Stimulated activated CD8-positive, alpha-beta memory T cell treated with anti-CD3 and anti-CD28 coated beads, Interleukin-12 subunit alpha, Interleukin-12 subunit beta, amount 100 ng/mL, for 24 hours (primary cell): ENCODE results near the gene CCDC77.
"Not testable (repeated sequence)": the region's sequence is repeated elsewhere in the genome, so short reads cannot be mapped to it uniquely, and the experiment has no call there.

Source experiments
- DNase-seq: peaks from one replicate; pipeline ENCODE4 v3.0.0-alpha.2; 2020; ENCODE audit errors: extremely low read depth

Gene CCDC77

GRCh38 chr12:401235-402028, at the start of gene CCDC77:
Gene CCDC77 (plus strand): TSS chr12:401644. CDS start chr12:409384, 7,740 bp downstream.
- DNase-seq = peak; percentile 75

- no peak for DNase-seq
Measured at GRCh38 chr12:356276-356988, 45.0 kb upstream of the CCDC77 start.

- no peak for DNase-seq
Measured at GRCh38 chr12:359091-359490, 42.4 kb upstream of the CCDC77 start.

- DNase-seq = no peak
Measured at GRCh38 chr12:366820-367219, 34.6 kb upstream of the CCDC77 start.

- DNase-seq = no peak
Measured at GRCh38 chr12:367972-368371, 33.5 kb upstream of the CCDC77 start.

- DNase-seq = not testable (repeated sequence)
Measured at GRCh38 chr12:370739-371485, 30.5 kb upstream of the CCDC77 start.

- DNase-seq = no peak
Measured at GRCh38 chr12:386651-387050, 14.8 kb upstream of the CCDC77 start.

GRCh38 chr12:388012-388411, 13.4 kb upstream of the CCDC77 start:
- no peak for DNase-seq

GRCh38 chr12:388541-389141, 12.8 kb upstream of the CCDC77 start:
- DNase-seq = peak; percentile 12

- DNase-seq = peak; percentile 62
Measured at GRCh38 chr12:389142-390096, 12.0 kb upstream of the CCDC77 start, which contains the start of gene KDM5A. Gene KDM5A (minus strand): TSS chr12:389320. CDS start chr12:389091, 229 bp downstream.

- DNase-seq = no peak
Measured at GRCh38 chr12:400828-401227, 616 bp upstream of the CCDC77 start.

GRCh38 chr12:402029-402389, 565 bp downstream of the CCDC77 start:
- no peak for DNase-seq

GRCh38 chr12:414859-415258, 13.4 kb downstream of the CCDC77 start:
- DNase-seq = no peak

- no peak for DNase-seq
Measured at GRCh38 chr12:418432-418831, 17.0 kb downstream of the CCDC77 start.

- DNase-seq = no peak
Measured at GRCh38 chr12:422526-422925, 21.1 kb downstream of the CCDC77 start.

GRCh38 chr12:435737-436136, 34.3 kb downstream of the CCDC77 start:
- DNase-seq = not testable (repeated sequence)

- no peak for DNase-seq
Measured at GRCh38 chr12:442235-442884, 40.9 kb downstream of the CCDC77 start.

GRCh38 chr12:447141-447540, 45.7 kb downstream of the CCDC77 start:
- DNase-seq = no peak

GRCh38 chr12:449203-449602, 47.8 kb downstream of the CCDC77 start:
- no peak for DNase-seq

- no peak for DNase-seq
Measured at GRCh38 chr12:450438-450837, 49.0 kb downstream of the CCDC77 start.
